NCI-H82 (cell line): Measurements from ENCODE around the gene KIF5A.
A peak's percentile ranks its signal among the peaks of the same experiment; 100 is the strongest.
"Not testable (repeated sequence)": the region's sequence is repeated elsewhere in the genome, so short reads cannot be mapped to it uniquely, and the experiment has no call there.

ENCODE experiments used
- DNase-seq: peaks from one replicate; lab custom pipeline; 2025; lab: John Stamatoyannopoulos, UW

KIF5A gene

DNA sequence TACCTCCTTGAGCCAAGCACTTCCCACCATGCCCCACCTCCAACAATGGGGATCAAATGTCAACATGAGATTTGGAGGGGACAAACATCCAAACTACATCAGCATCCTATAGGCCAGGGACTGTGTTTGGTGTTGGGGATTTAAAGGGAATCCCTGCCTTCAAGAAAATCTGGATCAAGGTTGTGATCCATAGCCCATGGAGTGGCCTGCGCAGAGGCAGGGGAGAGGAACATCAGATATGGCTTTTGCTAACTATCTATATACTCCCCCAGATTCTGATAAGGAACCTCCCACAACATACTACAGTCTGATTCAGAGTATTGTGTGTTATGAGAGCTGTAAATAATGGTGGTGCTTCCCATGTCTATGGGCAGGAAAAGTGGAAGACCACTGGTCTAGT is 5.1 kb downstream of the KIF5A start:
- peak; percentile 28 for DNase-seq

DNA sequence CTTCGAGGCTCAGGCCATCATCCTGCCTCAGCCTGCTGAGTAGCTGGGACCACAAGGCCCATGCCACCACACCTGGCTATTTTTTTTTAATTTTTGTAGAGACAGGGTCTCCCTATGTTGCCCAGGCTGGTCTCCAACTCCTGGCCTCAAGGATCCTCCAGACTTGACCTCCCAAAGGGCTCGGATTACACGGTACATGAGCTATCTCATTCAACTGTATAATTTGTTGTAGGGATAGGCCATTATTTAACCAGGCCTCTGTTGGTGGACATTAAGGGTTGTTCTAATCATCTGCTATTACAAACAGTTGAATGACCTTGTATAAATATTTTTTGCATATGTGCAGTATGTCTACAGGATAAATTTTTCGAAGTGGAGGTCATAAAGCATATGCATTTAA is 9.0 kb downstream of the KIF5A start:
- no peak for DNase-seq

GRCh38 chr12:57560516-57560915 is 10.7 kb downstream of the KIF5A start:
- DNase-seq: no peak

- DNase-seq: peak; percentile 20
Observed at GRCh38 chr12:57561117-57561516, 11.3 kb downstream of the KIF5A start.

DNA sequence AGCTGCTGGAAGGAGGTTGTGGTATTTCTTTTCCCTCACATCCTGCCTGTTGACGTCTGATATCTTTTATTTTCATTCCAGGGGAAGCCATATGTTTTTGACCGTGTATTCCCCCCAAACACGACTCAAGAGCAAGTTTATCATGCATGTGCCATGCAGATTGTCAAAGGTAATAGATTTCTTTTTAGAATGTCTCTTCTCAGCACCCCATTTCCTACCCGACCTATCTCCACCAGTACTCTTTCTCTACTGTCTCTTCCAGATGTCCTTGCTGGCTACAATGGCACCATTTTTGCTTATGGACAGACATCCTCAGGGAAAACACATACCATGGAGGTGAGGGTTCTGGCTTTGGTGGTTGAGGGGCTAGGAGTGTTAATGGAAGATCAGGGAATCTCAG is 13.5 kb downstream of the KIF5A start:
- DNase-seq: no peak

DNA sequence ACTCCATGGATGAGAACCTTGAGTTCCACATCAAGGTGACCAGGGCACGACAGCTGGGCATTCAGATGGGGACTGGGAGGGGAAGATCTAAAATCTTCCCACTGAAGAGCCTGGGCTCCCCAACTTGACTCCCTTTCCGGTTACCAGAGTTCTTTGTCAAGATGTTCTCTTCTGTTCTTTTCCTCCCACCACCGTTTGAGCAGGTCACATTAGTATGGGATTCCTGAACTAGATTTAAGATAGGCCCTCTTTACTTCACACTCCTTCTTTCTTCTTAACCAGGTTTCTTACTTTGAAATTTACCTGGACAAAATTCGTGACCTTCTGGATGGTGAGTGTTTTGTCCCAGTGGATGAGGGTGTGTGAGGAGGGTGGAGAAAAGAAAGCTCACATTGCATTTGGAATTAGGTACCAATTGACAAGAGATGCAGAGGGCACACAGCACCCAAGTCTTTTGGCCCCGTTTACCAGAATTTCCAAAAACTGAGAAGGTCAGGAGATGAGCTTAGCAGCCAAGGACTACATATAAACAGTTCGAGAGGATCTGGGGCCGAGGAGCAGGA is 14.4 kb downstream of the KIF5A start:
- no peak for DNase-seq

GRCh38 chr12:57568838-57569237 is 19.0 kb downstream of the KIF5A start:
- no peak for DNase-seq

DNA sequence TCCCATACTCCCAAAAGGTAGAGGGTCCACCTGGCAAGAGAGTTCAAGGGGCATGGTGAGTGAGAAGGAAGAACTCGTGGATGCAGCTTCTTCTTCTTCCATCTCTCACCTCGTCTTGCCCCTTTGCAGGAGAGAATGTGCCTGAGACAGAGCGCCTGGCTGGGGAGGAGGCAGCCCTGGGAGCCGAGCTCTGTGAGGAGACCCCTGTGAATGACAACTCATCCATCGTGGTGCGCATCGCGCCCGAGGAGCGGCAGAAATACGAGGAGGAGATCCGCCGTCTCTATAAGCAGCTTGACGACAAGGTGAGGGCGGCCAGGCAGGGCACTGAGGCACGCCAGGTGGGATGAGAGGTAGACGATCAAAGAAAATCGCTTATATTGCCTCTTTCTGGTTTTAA is 20.0 kb downstream of the KIF5A start:
- DNase-seq: no peak

DNA sequence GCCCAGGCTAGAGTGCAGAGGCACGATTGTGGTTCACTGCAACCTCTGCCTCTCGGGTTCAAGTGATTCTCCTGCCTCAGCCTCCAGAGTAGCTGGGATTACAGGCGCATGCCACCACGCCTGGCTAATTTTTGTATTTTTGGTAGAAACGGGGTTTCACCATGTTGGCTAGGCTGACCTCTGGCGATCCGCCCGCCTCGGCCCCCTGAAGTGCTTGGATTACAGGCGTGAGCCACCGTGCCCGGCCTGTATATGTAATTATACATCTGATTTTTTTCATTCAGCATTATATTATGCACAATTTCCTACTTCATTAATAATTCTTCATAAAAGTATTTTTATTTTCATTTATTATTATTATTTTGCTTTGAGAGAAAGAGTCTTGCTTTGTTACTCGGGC is 20.6 kb downstream of the KIF5A start:
- DNase-seq: not testable (repeated sequence)

GRCh38 chr12:57571926-57572762 is 22.3 kb downstream of the KIF5A start:
- no peak for DNase-seq

- no peak for DNase-seq
Observed at GRCh38 chr12:57574795-57575194, 25.0 kb downstream of the KIF5A start.

- DNase-seq: no peak
Observed at GRCh38 chr12:57575771-57576612, 26.1 kb downstream of the KIF5A start.

DNA sequence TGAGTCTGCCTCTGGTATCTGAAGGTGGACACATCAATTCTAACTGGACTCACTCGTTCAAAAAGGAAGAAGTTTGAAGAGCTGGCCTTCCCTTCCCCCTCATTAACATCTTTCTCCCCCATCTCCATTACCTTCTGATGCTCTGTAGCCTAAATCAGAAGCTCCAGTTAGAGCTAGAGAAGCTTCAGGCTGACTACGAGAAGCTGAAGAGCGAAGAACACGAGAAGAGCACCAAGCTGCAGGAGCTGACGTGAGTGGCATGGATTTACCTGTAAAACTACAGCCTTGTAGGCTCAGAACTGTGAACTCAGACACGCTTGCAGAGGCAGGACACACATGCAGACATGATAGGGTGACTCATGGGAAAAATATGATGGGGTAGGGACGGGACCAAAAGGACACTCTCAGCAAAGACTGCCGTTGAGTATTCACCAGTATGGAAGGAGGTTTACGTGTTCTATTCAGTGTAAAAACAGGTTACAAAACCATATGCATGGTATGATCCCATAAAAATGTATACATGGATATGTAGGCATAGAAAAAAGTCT is 26.8 kb downstream of the KIF5A start:
- no peak for DNase-seq

DNA sequence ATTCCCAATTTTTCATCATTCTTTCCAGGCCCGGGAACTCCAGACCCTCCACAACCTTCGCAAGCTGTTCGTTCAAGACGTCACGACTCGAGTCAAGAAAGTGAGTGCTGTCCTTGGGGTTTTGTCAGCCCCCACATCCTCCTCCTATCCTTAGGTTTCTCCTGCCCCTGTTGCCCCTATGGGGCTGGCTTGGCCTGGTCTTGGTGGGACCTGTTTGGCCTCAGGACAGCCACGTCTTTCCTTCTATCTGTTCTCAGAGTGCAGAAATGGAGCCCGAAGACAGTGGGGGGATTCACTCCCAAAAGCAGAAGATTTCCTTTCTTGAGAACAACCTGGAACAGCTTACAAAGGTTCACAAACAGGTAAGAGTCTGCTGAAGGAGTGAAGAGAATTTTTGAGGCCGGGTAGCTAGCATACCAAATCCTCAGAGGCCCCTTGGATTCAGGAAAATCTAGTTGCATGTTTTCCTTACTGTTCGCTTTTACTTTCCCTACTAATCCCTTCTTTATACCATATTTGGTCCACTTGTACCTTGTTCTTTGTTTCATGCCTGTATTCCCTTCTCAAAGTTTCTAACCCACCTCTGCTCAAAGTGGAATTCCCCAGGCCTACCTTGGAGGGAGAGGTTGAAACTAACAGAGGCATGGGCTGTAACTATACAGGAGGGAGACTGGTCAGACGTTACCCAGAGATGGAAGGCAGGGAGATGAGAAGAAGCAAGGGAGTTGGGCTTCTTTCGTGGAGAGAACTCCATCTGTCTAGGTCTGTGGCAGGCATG is 28.3 kb downstream of the KIF5A start:
- no peak for DNase-seq

DNA sequence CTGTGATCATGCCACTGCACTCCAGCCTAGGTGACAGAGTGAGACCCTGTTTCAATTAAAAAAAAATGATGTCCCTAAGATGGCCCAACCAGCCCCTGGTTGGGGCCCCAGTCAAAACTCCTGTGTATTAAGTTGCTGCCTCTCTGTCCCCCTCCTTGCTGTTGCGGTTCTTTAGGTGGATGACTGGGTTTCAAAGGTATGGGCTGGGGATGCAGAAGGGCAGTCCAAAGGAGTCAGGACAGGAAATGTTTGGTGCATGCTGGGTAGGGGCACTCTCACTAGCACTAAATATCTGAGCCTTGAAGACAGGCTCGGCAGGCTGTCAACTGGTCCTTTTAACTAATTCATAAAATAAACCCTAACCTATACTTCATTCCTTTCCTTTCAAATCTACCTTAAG is 29.2 kb downstream of the KIF5A start:
- DNase-seq: no peak

DNA sequence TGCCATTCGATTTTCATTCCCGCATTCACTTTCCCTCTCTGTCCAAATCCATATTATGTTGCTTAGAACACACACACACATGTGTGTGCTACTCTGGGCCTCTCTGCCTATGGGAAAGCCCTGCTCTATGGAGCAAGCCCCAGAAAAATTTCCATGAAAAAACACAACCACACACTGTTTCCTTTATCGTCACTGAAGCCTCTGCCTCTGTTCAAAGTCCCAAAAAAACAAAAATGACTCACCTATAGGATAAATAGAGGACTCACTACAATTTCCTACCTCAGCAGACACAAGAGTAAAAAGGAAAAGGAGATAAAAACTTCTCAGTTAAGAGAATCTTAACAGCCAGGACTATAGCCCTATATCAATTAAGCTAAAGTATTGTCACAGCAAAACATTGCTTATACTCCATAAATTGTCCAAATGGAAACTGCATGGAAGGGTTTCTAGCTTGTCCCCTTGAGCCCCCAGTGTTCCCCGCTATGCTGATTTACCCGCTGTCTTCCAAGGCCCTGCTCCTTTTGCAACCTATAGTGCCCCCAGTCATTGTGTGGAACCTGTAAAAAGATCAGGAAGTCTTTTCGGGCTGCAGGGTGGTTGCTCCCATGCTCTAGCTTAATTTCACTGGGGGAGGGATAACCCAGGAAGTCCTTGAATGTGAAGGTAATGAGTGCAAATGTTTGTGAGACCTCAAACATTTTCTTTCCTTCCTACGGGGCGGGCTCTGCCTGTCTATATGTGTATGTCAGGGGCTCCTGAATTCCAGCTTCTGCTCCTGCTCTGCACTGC is 30.0 kb downstream of the KIF5A start:
- DNase-seq: no peak

DNA sequence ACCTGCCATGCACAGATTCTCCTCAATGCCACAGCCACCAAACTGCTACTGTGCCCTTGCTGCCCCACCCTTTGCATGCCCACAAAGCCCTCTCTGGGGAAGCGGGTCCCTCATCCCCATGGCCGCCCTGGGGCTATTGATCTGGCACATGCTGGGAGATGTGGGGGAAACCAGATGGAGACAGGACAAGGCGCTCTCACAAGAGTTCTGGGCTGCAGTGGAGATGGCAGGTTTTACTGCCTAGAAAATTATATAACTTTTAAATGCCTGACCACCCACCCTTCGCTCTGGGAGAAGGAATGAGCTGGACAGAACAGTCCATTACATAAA is 30.6 kb downstream of the KIF5A start:
- no peak for DNase-seq

DNA sequence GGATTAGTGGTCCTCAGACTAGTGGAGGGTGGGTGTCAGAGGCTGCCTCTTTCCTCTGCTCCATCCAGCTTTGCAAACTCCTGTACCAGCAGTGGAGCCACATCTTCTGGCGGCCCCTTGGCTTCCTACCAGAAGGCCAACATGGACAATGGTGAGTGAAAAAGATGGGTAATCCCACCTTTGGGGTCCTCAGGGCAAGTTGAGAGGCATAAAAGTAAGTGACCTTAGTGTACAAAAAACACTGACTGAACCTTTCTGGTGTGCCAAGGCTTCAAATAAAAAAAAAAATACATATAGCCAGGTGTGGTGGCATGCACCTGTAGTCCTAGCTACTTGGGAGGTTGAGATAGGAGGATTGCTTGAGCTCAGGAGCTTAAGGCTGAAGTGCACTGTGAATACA is 32.0 kb downstream of the KIF5A start:
- DNase-seq: no peak

- DNase-seq: no peak
Observed at GRCh38 chr12:57582440-57582839, 32.6 kb downstream of the KIF5A start.

DNA sequence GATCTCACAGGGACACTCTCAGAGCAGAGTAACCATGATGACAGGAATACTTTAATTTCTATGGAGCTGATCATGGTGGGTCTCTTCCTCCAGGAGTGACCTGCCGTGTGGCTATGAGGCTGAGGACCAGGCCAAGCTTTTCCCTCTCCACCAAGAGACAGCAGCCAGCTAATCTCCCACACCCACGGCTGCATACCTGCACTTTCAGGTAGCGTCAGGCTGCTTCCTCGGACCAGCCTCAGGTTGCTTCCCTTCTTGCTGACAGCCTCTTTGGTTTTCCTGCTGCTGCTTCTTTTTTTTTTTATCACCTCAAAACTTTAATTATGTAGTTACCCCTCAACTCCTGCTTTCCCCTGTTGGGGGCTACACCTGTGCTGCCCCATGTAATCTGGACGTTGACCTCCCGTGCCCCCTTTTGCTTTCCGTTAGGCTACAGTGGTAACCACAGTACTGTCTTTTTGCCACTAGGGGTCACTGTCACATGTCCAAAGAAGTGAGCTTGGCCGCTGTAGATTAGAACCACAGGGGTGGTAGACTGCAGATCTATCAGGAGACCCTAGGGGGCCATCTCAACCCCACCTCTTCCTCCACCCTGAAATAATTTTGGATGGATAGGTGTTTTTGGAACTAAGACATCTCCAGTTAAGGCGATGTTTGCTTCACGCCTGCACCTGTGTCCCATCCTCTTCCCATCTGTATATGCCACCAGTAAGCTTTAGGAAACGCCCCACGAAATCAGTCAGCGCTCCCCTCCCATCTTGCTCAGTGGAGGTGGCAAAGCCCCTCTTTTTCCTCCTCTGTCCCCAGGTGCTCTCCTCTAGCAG is 33.4 kb downstream of the KIF5A start:
- DNase-seq: peak; percentile 95
